Fibroblast of lung (primary cell): ENCODE results near the gene DNER. TPM values are rescaled to one million over a fixed set of nuclear protein-coding genes. Genes with fewer than 3 reads are reported as not detected.

Experiments
- DNase-seq, 2 donors: peaks; one replicate each; pipeline versions ENCODE4 v3.0.0 to v3.0.0-alpha.2; 2010; ENCODE audit warnings: low read depth in 2 of 2
- H2AFZ ChIP-seq: 2 replicates; pipeline ENCODE4 v1.5.1; 2012; ENCODE audit warnings: low read length, control low read depth, inconsistent platforms
- H3K27ac ChIP-seq: 2 replicates; pipeline ENCODE4 v1.5.1; 2011; ENCODE audit warnings: low read length, control low read depth; ENCODE audit not compliant: insufficient read depth
- H3K27me3 ChIP-seq: 2 replicates; pipeline ENCODE4 v1.5.1; 2011; ENCODE audit warnings: mild to moderate bottlenecking, low read length; ENCODE audit not compliant: control insufficient read depth, insufficient read depth
- H3K36me3 ChIP-seq: 2 replicates; pipeline ENCODE4 v1.5.1; 2011; ENCODE audit warnings: low read length; ENCODE audit not compliant: control insufficient read depth, insufficient read depth
- H3K4me1 ChIP-seq: 2 replicates; pipeline ENCODE4 v1.5.1; 2011; ENCODE audit warnings: low read length; ENCODE audit not compliant: control insufficient read depth, insufficient read depth; ENCODE audit errors: extremely low read depth
- H3K4me2 ChIP-seq: 2 replicates; pipeline ENCODE4 v1.5.1; 2011; ENCODE audit warnings: low read length, control low read depth; ENCODE audit not compliant: insufficient read depth; ENCODE audit errors: extremely low read depth
- H3K4me3 ChIP-seq, 4 experiments: fragments of 200-600 bp in 1 of 4; sonication (generic) in 1 of 4; replicated peaks in 1 of 4; 2 replicates each; pipeline ENCODE4 v1.5.1; 2011 to 2016; ENCODE audit warnings: low read length in 4 of 4, low read depth in 3 of 4, mild to moderate bottlenecking in 3 of 4, control low read depth in 2 of 4, inconsistent platforms in 1 of 4, mixed read lengths in 1 of 4; ENCODE audit not compliant: insufficient read depth in 1 of 4; ENCODE audit errors: control extremely low read depth in 1 of 4
- H3K79me2 ChIP-seq: 2 replicates; pipeline ENCODE4 v1.5.1; 2012; ENCODE audit warnings: mild to moderate bottlenecking, low read length, inconsistent platforms; ENCODE audit not compliant: control insufficient read depth, insufficient read depth
- H3K9ac ChIP-seq: 2 replicates; pipeline ENCODE4 v1.5.1; 2011; ENCODE audit warnings: mild to moderate bottlenecking, low read length, control low read depth; ENCODE audit not compliant: insufficient read depth
- H3K9me3 ChIP-seq: 2 replicates; pipeline ENCODE4 v1.5.1; 2012; ENCODE audit warnings: low read depth, low read length; ENCODE audit not compliant: control insufficient read depth, insufficient read depth
- H4K20me1 ChIP-seq: 2 replicates; pipeline ENCODE4 v1.5.1; 2011; ENCODE audit warnings: low read length; ENCODE audit not compliant: control insufficient read depth, insufficient read depth; ENCODE audit errors: extremely low read depth
- EZH2 ChIP-seq: IDR thresholded peaks from 2 replicates; pipeline ENCODE4 v1.5.1; 2012; ENCODE audit warnings: low read length, control low read depth, mild to moderate bottlenecking; ENCODE audit errors: missing control alignments
- polyA plus RNA-seq, 2 donors: library from polyadenylated mRNA; depleted of rRNA in 1 of 2; stranded (reverse) in 1 of 2; unstranded in 1 of 2; fragments of >200 nt; gene quantifications; 2 replicates each; pipeline ENCODE4 v1.2.1, GENCODE V29; 2011 to 2012; ENCODE audit warnings: missing spikeins in 1 of 2
- total RNA-seq: library from RNA; depleted of rRNA; stranded (reverse); fragments of >200 nt; gene quantifications from 2 replicates; pipeline ENCODE4 v1.2.1, GENCODE V29; 2014
- TF ChIP-seq, protein P1 (sequence below), 2 donors: IDR thresholded peaks in 1 of 2; conservative IDR thresholded peaks in 1 of 2; 1 replicate in 1 of 2; 2 replicates in 1 of 2; pipeline ENCODE4 v1.5.1; 2011 to 2012; ENCODE audit warnings: low read length in 2 of 2, control low read depth in 1 of 2, inconsistent platforms in 1 of 2, low read depth in 1 of 2, mild to moderate bottlenecking in 1 of 2

Gene DNER
- total and polyA plus RNA-seq, 2 donors (not counting 1 experiment from before 2014, with no cell fraction given), result 0.33 to 0.43 TPM

DNA sequence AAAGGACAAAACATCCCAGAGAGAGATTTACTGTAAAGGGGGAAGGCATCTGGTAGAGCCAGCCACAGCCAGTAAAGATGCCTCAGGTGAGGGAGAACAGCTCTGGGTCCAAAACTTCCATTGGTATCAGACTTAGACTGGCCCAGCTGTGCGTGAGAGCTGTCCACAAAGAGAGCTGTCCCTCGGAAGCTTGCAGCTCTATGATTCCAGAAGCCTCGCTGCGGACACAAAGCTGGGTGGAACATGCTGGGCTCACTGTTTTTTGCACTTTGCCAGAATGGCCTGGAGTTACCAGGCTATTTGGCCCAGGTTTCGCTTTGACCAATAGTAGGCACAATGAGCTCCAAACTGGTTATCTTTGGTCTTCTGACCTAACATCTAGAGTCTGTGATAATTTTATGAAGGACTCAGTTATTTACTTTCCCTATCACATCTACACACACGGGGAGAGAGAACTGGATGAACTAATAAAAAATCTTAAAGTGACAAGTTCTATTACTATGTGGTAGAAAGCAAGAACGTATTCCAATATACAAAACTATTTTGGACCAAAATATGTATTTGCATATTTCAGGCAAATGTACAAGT lies 101.9 kb downstream of the DNER start:
- Histone ChIP-seq H3K4me2 (no peak overlapping the region), H3K4me1 (no peaks in the 10 kb centered on the region), H4K20me1 (no peaks in the 10 kb centered on the region), H3K9me3 (no peaks in the 10 kb centered on the region), H3K36me3 (no peaks in the 10 kb centered on the region), H3K4me3 (no peak overlapping the region), H3K9ac (no peak overlapping the region), H2AFZ (no peak overlapping the region), H3K27ac (no peak overlapping the region), H3K79me2 (no peaks in the 10 kb centered on the region), H3K27me3 (no peaks in the 10 kb centered on the region)
- no peak for TF ChIP-seq EZH2
- TF ChIP-seq, protein P1, sequence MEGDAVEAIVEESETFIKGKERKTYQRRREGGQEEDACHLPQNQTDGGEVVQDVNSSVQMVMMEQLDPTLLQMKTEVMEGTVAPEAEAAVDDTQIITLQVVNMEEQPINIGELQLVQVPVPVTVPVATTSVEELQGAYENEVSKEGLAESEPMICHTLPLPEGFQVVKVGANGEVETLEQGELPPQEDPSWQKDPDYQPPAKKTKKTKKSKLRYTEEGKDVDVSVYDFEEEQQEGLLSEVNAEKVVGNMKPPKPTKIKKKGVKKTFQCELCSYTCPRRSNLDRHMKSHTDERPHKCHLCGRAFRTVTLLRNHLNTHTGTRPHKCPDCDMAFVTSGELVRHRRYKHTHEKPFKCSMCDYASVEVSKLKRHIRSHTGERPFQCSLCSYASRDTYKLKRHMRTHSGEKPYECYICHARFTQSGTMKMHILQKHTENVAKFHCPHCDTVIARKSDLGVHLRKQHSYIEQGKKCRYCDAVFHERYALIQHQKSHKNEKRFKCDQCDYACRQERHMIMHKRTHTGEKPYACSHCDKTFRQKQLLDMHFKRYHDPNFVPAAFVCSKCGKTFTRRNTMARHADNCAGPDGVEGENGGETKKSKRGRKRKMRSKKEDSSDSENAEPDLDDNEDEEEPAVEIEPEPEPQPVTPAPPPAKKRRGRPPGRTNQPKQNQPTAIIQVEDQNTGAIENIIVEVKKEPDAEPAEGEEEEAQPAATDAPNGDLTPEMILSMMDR (conservative IDR thresholded peaks at IDR 0.05 in 1 of 2, IDR thresholded peaks at IDR 0.05 in 1 of 2; ENCODE audit: low read depth in 1 of 2, low read length in 2 of 2), result no peak
- no peak for DNase-seq

GRCh38 chr2:229611360-229611759 lies 103.0 kb downstream of the DNER start:
- TF ChIP-seq, protein P1 (conservative IDR thresholded peaks at IDR 0.05 in 1 of 2, IDR thresholded peaks at IDR 0.05 in 1 of 2; ENCODE audit: low read depth in 1 of 2, low read length in 2 of 2), result no peak
- no peak for TF ChIP-seq EZH2

GRCh38 chr2:229610872-229611271 lies 103.5 kb downstream of the DNER start:
- Histone ChIP-seq H3K4me2 (no peak overlapping the region), H3K27ac (no peak overlapping the region), H3K4me1 (no peaks in the 10 kb centered on the region), H4K20me1 (no peaks in the 10 kb centered on the region), H2AFZ (no peak overlapping the region), H3K9me3 (no peaks in the 10 kb centered on the region), H3K4me3 (no peak overlapping the region), H3K79me2 (no peaks in the 10 kb centered on the region), H3K27me3 (no peaks in the 10 kb centered on the region), H3K36me3 (no peaks in the 10 kb centered on the region), H3K9ac (no peak overlapping the region)
- TF ChIP-seq, protein P1 (conservative IDR thresholded peaks at IDR 0.05 in 1 of 2, IDR thresholded peaks at IDR 0.05 in 1 of 2; ENCODE audit: low read depth in 1 of 2, low read length in 2 of 2), result no peak
- no peak for TF ChIP-seq EZH2
- DNase-seq, result peak; percentile 9 to 84

More at GRCh38 chr2:229611360-229611759, 103.0 kb downstream of the DNER start:
- no peaks in the 10 kb centered on the region for H3K36me3 ChIP-seq
- no peaks in the 10 kb centered on the region for H3K79me2 ChIP-seq
- H2AFZ ChIP-seq, result no peak overlapping the region
- no peak overlapping the region for H3K4me2 ChIP-seq
- H3K27ac ChIP-seq, result no peak overlapping the region
- no peaks in the 10 kb centered on the region for H4K20me1 ChIP-seq
- no peaks in the 10 kb centered on the region for H3K4me1 ChIP-seq
- no peak overlapping the region for H3K4me3 ChIP-seq
- peak in 1 of 2 donors; percentile 61 for DNase-seq
- no peak overlapping the region for H3K9ac ChIP-seq
- no peaks in the 10 kb centered on the region for H3K27me3 ChIP-seq
- no peaks in the 10 kb centered on the region for H3K9me3 ChIP-seq
